SU-DHL-6 (cell line): Measurements from ENCODE around the gene IRX2.

Experiments
- H2AFZ ChIP-seq: fragments of 200-600 bp; sonication (generic); 2 replicates; pipeline ENCODE4 v1.6.1; 2014; ENCODE audit warnings: low read depth, mild to moderate bottlenecking, moderate library complexity, mixed read lengths, antibody characterized with exemption, low read length; ENCODE audit not compliant: severe bottlenecking
- H3F3A ChIP-seq: fragments of 200-600 bp; shearing (Covaris generic); 2 replicates; pipeline ENCODE4 v1.6.0; 2016; ENCODE audit warnings: antibody characterized with exemption, mild to moderate bottlenecking; ENCODE audit not compliant: insufficient read depth
- H3K27ac ChIP-seq: fragments of 200-600 bp; sonication (generic); 2 replicates; pipeline ENCODE4 v1.5.1; 2016; ENCODE audit warnings: low read depth, mild to moderate bottlenecking, low read length, moderate library complexity, mixed read lengths
- H3K27me3 ChIP-seq: fragments of 200-600 bp; sonication (generic), shearing (Covaris generic); 2 replicates; pipeline ENCODE4 v1.6.0; 2014; ENCODE audit warnings: mild to moderate bottlenecking, low read length
- H3K36me3 ChIP-seq: fragments of 200-600 bp; sonication (generic); 2 replicates; pipeline ENCODE4 v1.6.1; 2014; ENCODE audit warnings: mild to moderate bottlenecking, low read length, mixed read lengths
- H3K4me2 ChIP-seq: fragments of 300-600, 200-600 bp; shearing (Covaris generic), sonication (generic); 2 replicates; pipeline ENCODE4 v1.6.0; 2014; ENCODE audit warnings: low read length, low read depth, mild to moderate bottlenecking; ENCODE audit not compliant: poor library complexity, severe bottlenecking
- H3K4me3 ChIP-seq: fragments of 200-600 bp; sonication (generic); 2 replicates; pipeline ENCODE4 v1.5.1; 2014; ENCODE audit warnings: antibody characterized with exemption, low read length, mild to moderate bottlenecking, mixed read lengths; ENCODE audit not compliant: insufficient read depth, poor library complexity, severe bottlenecking
- H3K79me2 ChIP-seq: fragments of 200-600 bp; sonication (generic); 2 replicates; pipeline ENCODE4 v1.6.1; 2014; ENCODE audit warnings: mild to moderate bottlenecking, low read length, moderate library complexity; ENCODE audit not compliant: insufficient read depth
- H3K9ac ChIP-seq: fragments of 200-600 bp; sonication (generic); 2 replicates; pipeline ENCODE4 v1.7.0; 2014; ENCODE audit warnings: mild to moderate bottlenecking, low read length
- H3K9me2 ChIP-seq: fragments of 200-600 bp; sonication (generic); replicated peaks from 2 replicates; pipeline ENCODE4 v1.6.1; 2014; ENCODE audit warnings: low read length; ENCODE audit not compliant: insufficient read depth
- H3K9me3 ChIP-seq: fragments of 200-600 bp; sonication (generic); 2 replicates; pipeline ENCODE4 v1.6.1; 2014; ENCODE audit warnings: low read length, mixed read lengths; ENCODE audit not compliant: insufficient read depth
- H4K20me1 ChIP-seq: fragments of 200-600 bp; sonication (generic); 2 replicates; pipeline ENCODE4 v1.6.1; 2014; ENCODE audit warnings: low read depth, mild to moderate bottlenecking, antibody characterized with exemption, low read length, moderate library complexity, mixed read lengths
- CTCF ChIP-seq: fragments of 200-600 bp; sonication (generic); IDR thresholded peaks from one replicate; pipeline ENCODE4 v1.5.1; 2017; ENCODE audit warnings: antibody characterized with exemption, mild to moderate bottlenecking, low read length, moderate library complexity; ENCODE audit not compliant: insufficient read depth, poor library complexity, severe bottlenecking
- EZH2phosphoT487 ChIP-seq: fragments of 200-600 bp; sonication (generic), shearing (Covaris generic); conservative IDR thresholded peaks from 2 replicates; pipeline ENCODE4 v1.6.1; 2018; ENCODE audit warnings: mild to moderate bottlenecking, antibody characterized with exemption, low read length, moderate library complexity, mixed read lengths

The IRX2 gene

GRCh38 chr5:2742921-2743679 lies 8.4 kb downstream of the IRX2 start:
- Histone ChIP-seq H3K9me3 (no peaks in the 10 kb centered on the region), H3K9me2 (no peaks in the 10 kb centered on the region), H3K36me3 (no peaks in the 10 kb centered on the region), H2AFZ (no peak overlapping the region), H3K9ac (no peak overlapping the region), H3K27ac (no peak overlapping the region), H3K4me2 (no peak overlapping the region), H3K4me3 (no peak overlapping the region), H3F3A (no peaks in the 10 kb centered on the region), H4K20me1 (no peaks in the 10 kb centered on the region), H3K79me2 (no peaks in the 10 kb centered on the region), H3K27me3 (no peaks in the 10 kb centered on the region)
- TF ChIP-seq EZH2phosphoT487 (no peak), CTCF (no peak)

- no peak overlapping the region for H3K4me3 ChIP-seq
- no peaks in the 10 kb centered on the region for H3K27me3 ChIP-seq
- H4K20me1 ChIP-seq = no peaks in the 10 kb centered on the region
- no peaks in the 10 kb centered on the region for H3F3A ChIP-seq
- H3K9me3 ChIP-seq = no peaks in the 10 kb centered on the region
- no peak for TF ChIP-seq CTCF
- no peak for TF ChIP-seq EZH2phosphoT487
- H3K36me3 ChIP-seq = no peaks in the 10 kb centered on the region
- no peaks in the 10 kb centered on the region for H3K79me2 ChIP-seq
- H3K27ac ChIP-seq = no peak overlapping the region
- H3K4me2 ChIP-seq = no peak overlapping the region
- no peaks in the 10 kb centered on the region for H3K9me2 ChIP-seq
- H2AFZ ChIP-seq = no peak overlapping the region
- no peak overlapping the region for H3K9ac ChIP-seq
Measured at GRCh38 chr5:2741956-2742355, 9.5 kb downstream of the IRX2 start.

- no peaks in the 10 kb centered on the region for H3K9me2 ChIP-seq
- H3K27me3 ChIP-seq = no peaks in the 10 kb centered on the region
- TF ChIP-seq CTCF (no peak), EZH2phosphoT487 (no peak)
- no peak overlapping the region for H3K4me2 ChIP-seq
- H3K9me3 ChIP-seq = no peaks in the 10 kb centered on the region
- no peak overlapping the region for H3K4me3 ChIP-seq
- H3K9ac ChIP-seq = no peak overlapping the region
- no peaks in the 10 kb centered on the region for H3K36me3 ChIP-seq
- no peaks in the 10 kb centered on the region for H3K79me2 ChIP-seq
- H2AFZ ChIP-seq = no peak overlapping the region
- no peaks in the 10 kb centered on the region for H3F3A ChIP-seq
- no peaks in the 10 kb centered on the region for H4K20me1 ChIP-seq
- H3K27ac ChIP-seq = no peak overlapping the region
Measured at GRCh38 chr5:2740876-2741555, 10.5 kb downstream of the IRX2 start.
